ENCODE measurements around the gene PELO. TPM values are rescaled to one million over a fixed set of nuclear protein-coding genes. Genes with fewer than 3 reads are reported as not detected.

The PELO gene
- polyA plus RNA-seq, 1 donor (not counting 4 experiments of a cell fraction or from before 2014, with no cell fraction given) = 10.6 TPM

- Histone ChIP-seq H3K4me2 (ENCODE audit: control insufficient read depth, extremely low read depth, insufficient read depth, low read depth, low read length) (no peak overlapping the region), H3K9me1 (ENCODE audit: control insufficient read depth, extremely low read depth, insufficient read depth, low read length) (no peaks in the 10 kb centered on the region), H3K27me3 (ENCODE audit: control insufficient read depth, extremely low read depth, insufficient read depth, low read length) (no peaks in the 10 kb centered on the region), H3K36me3 (ENCODE audit: control insufficient read depth in 2 of 2, extremely low read depth in 1 of 2, insufficient read depth in 2 of 2, low read length in 2 of 2) (no peaks in the 10 kb centered on the region), H4K20me1 (ENCODE audit: control insufficient read depth, extremely low read depth, insufficient read depth, low read length) (no peaks in the 10 kb centered on the region), H3K9me3 (ENCODE audit: control insufficient read depth, low read depth, low read length) (no peaks in the 10 kb centered on the region), H3K4me1 (ENCODE audit: control insufficient read depth, extremely low read depth, insufficient read depth, low read length) (no peaks in the 10 kb centered on the region), H2AFZ (ENCODE audit: control insufficient read depth, low read length) (no peak overlapping the region), H3K9ac (ENCODE audit: control insufficient read depth, extremely low read depth, insufficient read depth, low read length) (no peak overlapping the region), H3K27ac (ENCODE audit: control insufficient read depth, insufficient read depth, low read length) (no peak overlapping the region), H3K4me3 (ENCODE audit: control insufficient read depth in 2 of 3, extremely low read depth in 1 of 3, insufficient read depth in 2 of 3, low read depth in 1 of 3, low read length in 3 of 3) (no peak overlapping the region), H3K79me2 (ENCODE audit: control insufficient read depth, insufficient read depth, low read length) (no peaks in the 10 kb centered on the region)
- DNase-seq (ENCODE audit: low read depth, low spot score) = no peak
- FAIRE-seq = no peak
- dilution Hi-C loops (cut with MboI; ENCODE audit: extremely low pct_ligation_motif_present, low sequenced_read_pairs) = no loop called here
- TF ChIP-seq CTCF (optimal IDR thresholded peaks at IDR 0.05 in 1 of 3, IDR thresholded peaks at IDR 0.05 in 1 of 3, conservative IDR thresholded peaks at IDR 0.05 in 1 of 3; ENCODE audit: extremely low read depth in 1 of 3, insufficient read depth in 2 of 3, low read length in 3 of 3) (no peak), EZH2 (IDR thresholded peaks at IDR 0.05; ENCODE audit: low read length) (no peak)
Measured at GRCh38 chr5:52827815-52828214, 40.1 kb downstream of the PELO start.

- no peak overlapping the region for H2AFZ ChIP-seq (ENCODE audit: control insufficient read depth, low read length)
- no peaks in the 10 kb centered on the region for H3K9me3 ChIP-seq (ENCODE audit: control insufficient read depth, low read depth, low read length)
- no peak overlapping the region for H3K4me2 ChIP-seq (ENCODE audit: control insufficient read depth, extremely low read depth, insufficient read depth, low read depth, low read length)
- H3K36me3 ChIP-seq (ENCODE audit: control insufficient read depth in 2 of 2, extremely low read depth in 1 of 2, insufficient read depth in 2 of 2, low read length in 2 of 2) = no peaks in the 10 kb centered on the region
- no peaks in the 10 kb centered on the region for H3K27me3 ChIP-seq (ENCODE audit: control insufficient read depth, extremely low read depth, insufficient read depth, low read length)
- FAIRE-seq (no peak), DNase-seq (ENCODE audit: low read depth, low spot score) (no peak)
- dilution Hi-C loops (cut with MboI; ENCODE audit: extremely low pct_ligation_motif_present, low sequenced_read_pairs) = no loop called here
- no peak overlapping the region for H3K4me3 ChIP-seq (ENCODE audit: control insufficient read depth in 2 of 3, extremely low read depth in 1 of 3, insufficient read depth in 2 of 3, low read depth in 1 of 3, low read length in 3 of 3)
- no peak overlapping the region for H3K9ac ChIP-seq (ENCODE audit: control insufficient read depth, extremely low read depth, insufficient read depth, low read length)
- H3K9me1 ChIP-seq (ENCODE audit: control insufficient read depth, extremely low read depth, insufficient read depth, low read length) = no peaks in the 10 kb centered on the region
- no peak overlapping the region for H3K27ac ChIP-seq (ENCODE audit: control insufficient read depth, insufficient read depth, low read length)
- no peaks in the 10 kb centered on the region for H3K79me2 ChIP-seq (ENCODE audit: control insufficient read depth, insufficient read depth, low read length)
- no peaks in the 10 kb centered on the region for H4K20me1 ChIP-seq (ENCODE audit: control insufficient read depth, extremely low read depth, insufficient read depth, low read length)
- TF ChIP-seq EZH2 (IDR thresholded peaks at IDR 0.05; ENCODE audit: low read length) (no peak), CTCF (optimal IDR thresholded peaks at IDR 0.05 in 1 of 3, IDR thresholded peaks at IDR 0.05 in 1 of 3, conservative IDR thresholded peaks at IDR 0.05 in 1 of 3; ENCODE audit: extremely low read depth in 1 of 3, insufficient read depth in 2 of 3, low read length in 3 of 3) (no peak)
- H3K4me1 ChIP-seq (ENCODE audit: control insufficient read depth, extremely low read depth, insufficient read depth, low read length) = no peaks in the 10 kb centered on the region
Measured at GRCh38 chr5:52829664-52830063, 41.9 kb downstream of the PELO start.
